ENCODE results near the gene CDK5R2. TPM values are rescaled to one million over a fixed set of nuclear protein-coding genes. Genes with fewer than 3 reads are reported as not detected.
A peak's percentile ranks its signal among the peaks of the same experiment; 100 is the strongest.

CDK5R2 gene
- polyA plus RNA-seq, 2 of the 4 experiments (the other 2 are of a cell fraction): 0.63 to 0.94 TPM

DNA sequence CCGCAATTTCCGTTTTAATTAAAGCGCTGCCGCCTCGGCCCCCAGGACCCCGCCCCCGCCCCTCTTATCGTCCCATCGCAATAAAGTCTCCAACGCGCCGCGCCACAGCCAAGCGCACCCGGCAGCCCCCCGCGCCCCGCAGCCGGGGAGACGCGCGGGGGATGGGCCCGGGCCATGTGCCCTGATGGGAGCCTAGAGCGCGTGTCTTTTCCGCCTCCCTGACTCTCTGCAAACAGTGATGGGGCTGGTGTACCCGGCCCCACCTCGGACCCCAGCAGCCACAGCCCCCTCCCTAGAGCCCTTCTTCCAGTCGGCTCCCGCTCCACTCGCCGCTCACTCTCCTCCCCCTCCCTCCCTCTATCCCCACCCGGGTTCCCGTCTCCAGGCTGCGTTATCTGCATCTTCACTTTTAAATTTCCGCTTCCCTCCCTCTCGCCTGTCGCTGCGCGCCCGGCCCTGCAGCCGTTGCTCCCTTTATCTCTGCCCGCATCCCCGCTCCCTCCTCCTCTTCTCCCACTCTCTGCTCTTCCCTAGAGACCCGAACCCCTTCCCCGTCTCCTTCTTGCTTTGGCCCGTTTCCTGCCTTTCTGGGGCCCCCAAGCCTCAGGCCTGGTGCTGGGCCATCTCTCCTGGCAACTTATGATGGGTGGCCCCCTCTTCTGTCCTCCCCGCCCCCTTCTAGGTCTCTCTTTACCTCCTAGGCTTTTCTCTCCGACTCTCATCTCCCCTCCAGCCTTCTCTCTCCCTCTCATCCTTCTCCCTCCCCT lies 26.0 kb downstream of the CDK5R2 start:
- ChIA-PET CTCF (interaction anchor here (7.6 kb wide), 1 partner anchor 11 kb away, joined by 101 read pairs; no protein-coding TSS in a partner anchor), POLR2A (no interaction called here)
- Histone ChIP-seq H3K4me1 (peaks cover 19% of the 10 kb centered on the region), H3K4me2 (peak overlapping the region; percentile 64), H3K9me3 (no peaks in the 10 kb centered on the region), H3K4me3 (peak overlapping the region; percentile 24; the same call in 1 of the 3 replicates), H3K27ac (no peak overlapping the region)
- ATAC-seq (no peak), DNase-seq (ENCODE audit: low read depth in 1 of 2, low spot score in 1 of 2) (no peak), FAIRE-seq (no peak)
- TF ChIP-seq MAFK (IDR thresholded peaks at IDR 0.05; ENCODE audit: partially characterized antibody) (no peak), ZFP36 (IDR thresholded peaks at IDR 0.05; ENCODE audit: borderline replicate concordance, partially characterized antibody) (no peak), KDM5A (IDR thresholded peaks at IDR 0.05) (no peak), RCOR1 (IDR thresholded peaks at IDR 0.05; ENCODE audit: low read depth, low read length) (no peak), SMC3 (IDR thresholded peaks at IDR 0.05) (no peak), JUN (IDR thresholded peaks at IDR 0.05) (no peak), KDM1A (IDR thresholded peaks at IDR 0.05; ENCODE audit: low read depth) (no peak), RARB (CRISPR knock-in tag; IDR thresholded peaks at IDR 0.05) (no peak), EHMT2 (IDR thresholded peaks at IDR 0.05; ENCODE audit: low read depth) (no peak), HOXA7 (CRISPR knock-in tag; IDR thresholded peaks at IDR 0.05) (no peak), ESRRA (IDR thresholded peaks at IDR 0.05; ENCODE audit: borderline replicate concordance, low read length) (no peak), ZNF302 (CRISPR knock-in tag; IDR thresholded peaks at IDR 0.05) (no peak), RAD21 (conservative IDR thresholded peaks at IDR 0.05 in 1 of 2, IDR thresholded peaks at IDR 0.05 in 1 of 2) (no peak), HEYL (CRISPR knock-in tag; IDR thresholded peaks at IDR 0.05) (no peak)
- TF ChIP-seq, protein P1, sequence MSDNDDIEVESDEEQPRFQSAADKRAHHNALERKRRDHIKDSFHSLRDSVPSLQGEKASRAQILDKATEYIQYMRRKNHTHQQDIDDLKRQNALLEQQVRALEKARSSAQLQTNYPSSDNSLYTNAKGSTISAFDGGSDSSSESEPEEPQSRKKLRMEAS (IDR thresholded peaks at IDR 0.05): no peak
- TF ChIP-seq, protein P2, sequence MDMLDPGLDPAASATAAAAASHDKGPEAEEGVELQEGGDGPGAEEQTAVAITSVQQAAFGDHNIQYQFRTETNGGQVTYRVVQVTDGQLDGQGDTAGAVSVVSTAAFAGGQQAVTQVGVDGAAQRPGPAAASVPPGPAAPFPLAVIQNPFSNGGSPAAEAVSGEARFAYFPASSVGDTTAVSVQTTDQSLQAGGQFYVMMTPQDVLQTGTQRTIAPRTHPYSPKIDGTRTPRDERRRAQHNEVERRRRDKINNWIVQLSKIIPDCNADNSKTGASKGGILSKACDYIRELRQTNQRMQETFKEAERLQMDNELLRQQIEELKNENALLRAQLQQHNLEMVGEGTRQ (IDR thresholded peaks at IDR 0.05): no peak
- 50% methylated on average over 28 of the region's 49 CpGs for WGBS (ENCODE audit: missing lambda C conversion rate)

DNA sequence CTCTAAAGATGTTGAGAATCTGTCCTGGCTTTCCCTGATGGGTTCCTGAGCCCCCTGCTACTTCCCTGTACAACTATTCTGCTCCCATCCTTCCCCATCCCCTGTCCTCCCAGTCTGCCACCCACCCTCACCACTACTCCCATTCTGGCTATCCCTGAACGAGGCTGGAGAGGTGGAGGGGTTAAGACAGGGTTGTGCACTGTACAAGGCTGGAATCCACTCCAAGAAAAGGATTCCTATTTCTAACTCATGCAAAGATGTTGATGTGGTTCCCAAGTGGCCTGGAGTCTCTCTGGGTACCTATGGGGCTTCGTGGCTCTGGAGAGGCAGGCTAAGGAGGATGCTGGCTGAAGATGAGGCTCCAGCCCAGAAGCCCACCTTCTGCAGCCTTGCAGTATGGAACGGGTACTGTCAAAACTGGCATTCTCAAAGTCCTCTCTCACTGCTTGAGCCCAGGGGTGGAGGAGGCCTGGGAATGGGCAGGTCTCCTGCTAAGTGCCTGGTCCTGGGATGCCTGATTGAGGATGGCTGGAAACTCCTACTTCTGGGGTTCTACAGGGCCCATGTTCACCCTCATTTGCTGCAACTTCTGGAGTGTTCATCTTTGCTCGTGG lies 26.8 kb downstream of the CDK5R2 start:
- DNase-seq (ENCODE audit: low read depth in 1 of 2, low spot score in 1 of 2) (no peak), ATAC-seq (no peak), FAIRE-seq (no peak)
- Histone ChIP-seq H3K27ac (no peak overlapping the region), H3K4me3 (no peak overlapping the region), H3K4me1 (peaks cover 12% of the 10 kb centered on the region), H3K9me3 (no peaks in the 10 kb centered on the region), H3K4me2 (no peak overlapping the region)
- POLR2A ChIA-PET: no interaction called here
- WGBS (ENCODE audit: missing lambda C conversion rate): 27% methylated on average over 4 of the region's 4 CpGs
- TF ChIP-seq MAZ (IDR thresholded peaks at IDR 0.05; ENCODE audit: borderline replicate concordance, low read depth, low read length) (no peak), EP300 (IDR thresholded peaks at IDR 0.05) (no peak), CEBPB (IDR thresholded peaks at IDR 0.05) (no peak), TFCP2L1 (CRISPR knock-in tag; IDR thresholded peaks at IDR 0.05) (no peak), EHMT2 (IDR thresholded peaks at IDR 0.05; ENCODE audit: low read depth) (no peak)
- TF ChIP-seq, protein P3, sequence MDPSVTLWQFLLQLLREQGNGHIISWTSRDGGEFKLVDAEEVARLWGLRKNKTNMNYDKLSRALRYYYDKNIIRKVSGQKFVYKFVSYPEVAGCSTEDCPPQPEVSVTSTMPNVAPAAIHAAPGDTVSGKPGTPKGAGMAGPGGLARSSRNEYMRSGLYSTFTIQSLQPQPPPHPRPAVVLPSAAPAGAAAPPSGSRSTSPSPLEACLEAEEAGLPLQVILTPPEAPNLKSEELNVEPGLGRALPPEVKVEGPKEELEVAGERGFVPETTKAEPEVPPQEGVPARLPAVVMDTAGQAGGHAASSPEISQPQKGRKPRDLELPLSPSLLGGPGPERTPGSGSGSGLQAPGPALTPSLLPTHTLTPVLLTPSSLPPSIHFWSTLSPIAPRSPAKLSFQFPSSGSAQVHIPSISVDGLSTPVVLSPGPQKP (IDR thresholded peaks at IDR 0.05; ENCODE audit: low read depth, low read length): no peak
- TF ChIP-seq, protein P4, sequence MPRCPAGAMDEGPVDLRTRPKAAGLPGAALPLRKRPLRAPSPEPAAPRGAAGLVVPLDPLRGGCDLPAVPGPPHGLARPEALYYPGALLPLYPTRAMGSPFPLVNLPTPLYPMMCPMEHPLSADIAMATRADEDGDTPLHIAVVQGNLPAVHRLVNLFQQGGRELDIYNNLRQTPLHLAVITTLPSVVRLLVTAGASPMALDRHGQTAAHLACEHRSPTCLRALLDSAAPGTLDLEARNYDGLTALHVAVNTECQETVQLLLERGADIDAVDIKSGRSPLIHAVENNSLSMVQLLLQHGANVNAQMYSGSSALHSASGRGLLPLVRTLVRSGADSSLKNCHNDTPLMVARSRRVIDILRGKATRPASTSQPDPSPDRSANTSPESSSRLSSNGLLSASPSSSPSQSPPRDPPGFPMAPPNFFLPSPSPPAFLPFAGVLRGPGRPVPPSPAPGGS (IDR thresholded peaks at IDR 0.05): no peak
- CTCF ChIA-PET: interaction anchor here (1.0 to 1.4 kb wide), 3 partner anchors 10 to 19 kb away, joined by 3 to 7 read pairs (median 3); no protein-coding TSS in a partner anchor

All from A549 (cell line).